ENCODE results near the gene USP3. TPM values are rescaled to one million over a fixed set of nuclear protein-coding genes. Genes with fewer than 3 reads are reported as not detected.

Gene USP3
- total and polyA plus RNA-seq, 2 experiments from 2014 or later = 15.4 to 21.0 TPM

DNA sequence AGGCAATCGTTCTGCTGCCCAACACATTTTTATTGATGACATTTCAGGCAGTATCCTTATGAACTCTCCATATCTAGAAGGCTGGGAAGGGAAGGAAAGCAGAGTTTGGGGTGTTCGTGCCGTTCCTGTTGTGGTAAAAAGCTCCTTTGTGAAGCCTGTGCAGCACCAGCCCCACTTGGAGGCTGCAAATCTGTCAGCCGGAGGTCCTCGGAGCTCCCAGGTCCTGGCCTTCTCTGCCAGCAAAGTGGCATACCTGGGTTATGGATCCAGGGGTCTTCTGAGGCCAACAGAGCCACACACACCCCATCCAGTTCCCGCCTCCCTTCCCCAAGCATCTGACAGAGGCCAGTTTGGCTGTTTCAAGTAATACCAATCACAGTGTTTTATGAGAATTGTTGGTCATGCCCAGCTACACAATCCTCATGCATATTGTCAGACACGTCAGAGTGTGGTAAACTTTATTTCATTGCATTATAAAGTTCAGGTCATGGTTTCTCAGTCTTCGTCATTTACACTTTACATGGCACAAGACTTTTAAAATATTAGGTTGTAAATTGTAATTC is 15.9 kb upstream of the USP3 start:
- in situ Hi-C loops (cut with MboI) = no loop called here
- H2AFZ ChIP-seq = no peak overlapping the region
- 82 to 84% methylated on average over 8 of the region's 8 CpGs for WGBS, 2 experiments (ENCODE audit: low coverage in 1 of 2, low lambda C conversion rate in 2 of 2, missing lambda C conversion rate in 2 of 2)

DNA sequence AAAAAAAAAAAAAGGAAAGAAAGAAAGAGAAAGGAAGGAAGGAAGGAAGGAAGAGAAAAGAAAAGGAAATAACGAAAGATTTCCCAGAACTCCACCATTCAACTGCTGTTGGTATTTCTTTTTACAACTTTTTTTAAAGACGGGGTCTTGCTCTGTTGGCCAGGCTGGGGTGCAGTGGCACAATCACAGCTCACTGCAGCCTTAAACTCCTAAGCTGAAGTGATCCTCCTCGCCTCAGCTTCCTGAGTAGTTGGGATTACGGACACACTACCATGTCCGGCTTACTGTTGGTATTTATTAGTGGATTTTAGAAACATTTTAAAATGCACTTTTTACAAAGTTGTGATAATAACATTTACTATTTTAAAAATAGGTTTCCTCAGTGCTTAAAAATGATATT is 15.0 kb upstream of the USP3 start:
- in situ Hi-C loops (cut with MboI) = no loop called here
- Histone ChIP-seq H3K27ac (no peak overlapping the region), H3K4me3 (no peak overlapping the region), H2AFZ (no peak overlapping the region), H3K9me2 (ENCODE audit: insufficient read depth) (no peaks in the 10 kb centered on the region), H3K9me3 (ENCODE audit: low read depth) (no peaks in the 10 kb centered on the region), H3K4me2 (ENCODE audit: unreplicated experiment) (no peak overlapping the region), H4K20me1 (ENCODE audit: insufficient read depth) (no peaks in the 10 kb centered on the region), H3K9ac (no peak overlapping the region), H3K79me2 (ENCODE audit: insufficient read depth) (no peaks in the 10 kb centered on the region), H3K4me1 (ENCODE audit: insufficient read depth) (peaks cover 10% of the 10 kb centered on the region), H3K27me3 (replicated peaks; ENCODE audit: insufficient read depth) (peaks cover 9% of the 10 kb centered on the region), H3F3A (ENCODE audit: insufficient read depth) (peaks cover 10% of the 10 kb centered on the region; the same call in 1 of the 2 replicates), H3K36me3 (ENCODE audit: low read depth) (no peaks in the 10 kb centered on the region)
- no peak for DNase-seq
- 94% methylated on average over 5 of the region's 5 CpGs for WGBS, 2 experiments (ENCODE audit: low coverage in 1 of 2, low lambda C conversion rate in 2 of 2, missing lambda C conversion rate in 2 of 2)
- TF ChIP-seq EZH2 (IDR thresholded peaks at IDR 0.05; ENCODE audit: insufficient read depth, poor library complexity, severe bottlenecking) = no peak

More for the DNA sequence above, 15.9 kb upstream of the USP3 start:
- H3K4me3 ChIP-seq = no peak overlapping the region
- H3K4me2 ChIP-seq (ENCODE audit: unreplicated experiment) = no peak overlapping the region
- peaks cover 15% of the 10 kb centered on the region for H3K4me1 ChIP-seq (ENCODE audit: insufficient read depth)
- H3K36me3 ChIP-seq (ENCODE audit: low read depth) = no peaks in the 10 kb centered on the region
- H3K27me3 ChIP-seq (replicated peaks; ENCODE audit: insufficient read depth) = peaks cover 9% of the 10 kb centered on the region
- no peaks in the 10 kb centered on the region for H3K9me3 ChIP-seq (ENCODE audit: low read depth)
- DNase-seq = no peak
- H4K20me1 ChIP-seq (ENCODE audit: insufficient read depth) = no peaks in the 10 kb centered on the region
- no peak overlapping the region for H3K27ac ChIP-seq
- H3K79me2 ChIP-seq (ENCODE audit: insufficient read depth) = no peaks in the 10 kb centered on the region
- no peaks in the 10 kb centered on the region for H3K9me2 ChIP-seq (ENCODE audit: insufficient read depth)
- no peak overlapping the region for H3K9ac ChIP-seq
- H3F3A ChIP-seq (ENCODE audit: insufficient read depth) = peaks cover 14% of the 10 kb centered on the region
- no peak for TF ChIP-seq EZH2phosphoT487 (IDR thresholded peaks at IDR 0.05; ENCODE audit: insufficient read depth, low read depth)
- no peak for TF ChIP-seq EZH2 (IDR thresholded peaks at IDR 0.05; ENCODE audit: insufficient read depth, poor library complexity, severe bottlenecking)

DNA sequence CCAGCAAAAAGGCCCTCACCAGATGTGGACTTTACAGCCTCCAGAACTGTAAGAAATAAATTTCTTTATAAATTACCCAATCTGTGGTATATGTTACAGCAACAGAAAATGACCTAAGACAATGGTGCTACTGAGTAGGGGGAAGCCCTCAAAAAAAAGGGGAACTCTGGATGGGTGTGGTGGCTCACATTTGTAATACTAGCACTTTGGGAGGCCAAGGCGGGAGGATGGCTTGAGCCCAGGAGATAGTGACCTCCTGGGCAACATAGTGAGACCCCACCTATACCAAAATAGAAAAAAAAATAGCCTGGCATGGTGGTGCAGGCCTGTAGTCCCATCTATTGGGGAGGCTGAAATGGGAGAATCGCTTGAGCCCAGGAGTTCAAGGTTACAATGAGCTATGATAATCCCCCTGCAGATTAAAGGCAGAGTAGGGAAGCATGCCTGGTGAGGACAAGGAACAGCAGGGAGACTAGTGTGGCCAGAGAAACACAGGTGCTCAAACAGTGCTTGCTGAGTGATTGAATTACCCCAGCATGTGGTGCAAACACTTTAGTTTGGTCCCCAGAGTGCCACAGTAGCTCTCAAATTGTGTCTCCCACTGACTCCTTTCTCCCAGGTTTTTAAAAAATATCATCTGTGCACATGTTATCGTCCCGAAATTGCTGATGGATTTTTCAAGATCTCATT is 13.9 kb upstream of the USP3 start:
- Histone ChIP-seq H4K20me1 (ENCODE audit: insufficient read depth) (no peaks in the 10 kb centered on the region), H3K27ac (no peak overlapping the region), H3K79me2 (ENCODE audit: insufficient read depth) (no peaks in the 10 kb centered on the region), H3K27me3 (replicated peaks; ENCODE audit: insufficient read depth) (peaks cover 9% of the 10 kb centered on the region), H3K9me3 (ENCODE audit: low read depth) (no peaks in the 10 kb centered on the region), H3K4me3 (no peak overlapping the region), H3F3A (ENCODE audit: insufficient read depth) (peaks cover 10% of the 10 kb centered on the region; the same call in 1 of the 2 replicates), H3K4me2 (ENCODE audit: unreplicated experiment) (no peak overlapping the region), H3K36me3 (ENCODE audit: low read depth) (no peaks in the 10 kb centered on the region), H3K9me2 (ENCODE audit: insufficient read depth) (no peaks in the 10 kb centered on the region), H2AFZ (no peak overlapping the region), H3K9ac (no peak overlapping the region), H3K4me1 (ENCODE audit: insufficient read depth) (peaks cover 10% of the 10 kb centered on the region)
- TF ChIP-seq EZH2phosphoT487 (IDR thresholded peaks at IDR 0.05; ENCODE audit: insufficient read depth, low read depth) (no peak), EZH2 (IDR thresholded peaks at IDR 0.05; ENCODE audit: insufficient read depth, poor library complexity, severe bottlenecking) (no peak)
- in situ Hi-C loops (cut with MboI) = no loop called here
- WGBS, 2 experiments (ENCODE audit: low coverage in 1 of 2, low lambda C conversion rate in 2 of 2, missing lambda C conversion rate in 2 of 2) = 88 to 93% methylated on average over 4 of the region's 4 CpGs
- no peak for DNase-seq

DNA sequence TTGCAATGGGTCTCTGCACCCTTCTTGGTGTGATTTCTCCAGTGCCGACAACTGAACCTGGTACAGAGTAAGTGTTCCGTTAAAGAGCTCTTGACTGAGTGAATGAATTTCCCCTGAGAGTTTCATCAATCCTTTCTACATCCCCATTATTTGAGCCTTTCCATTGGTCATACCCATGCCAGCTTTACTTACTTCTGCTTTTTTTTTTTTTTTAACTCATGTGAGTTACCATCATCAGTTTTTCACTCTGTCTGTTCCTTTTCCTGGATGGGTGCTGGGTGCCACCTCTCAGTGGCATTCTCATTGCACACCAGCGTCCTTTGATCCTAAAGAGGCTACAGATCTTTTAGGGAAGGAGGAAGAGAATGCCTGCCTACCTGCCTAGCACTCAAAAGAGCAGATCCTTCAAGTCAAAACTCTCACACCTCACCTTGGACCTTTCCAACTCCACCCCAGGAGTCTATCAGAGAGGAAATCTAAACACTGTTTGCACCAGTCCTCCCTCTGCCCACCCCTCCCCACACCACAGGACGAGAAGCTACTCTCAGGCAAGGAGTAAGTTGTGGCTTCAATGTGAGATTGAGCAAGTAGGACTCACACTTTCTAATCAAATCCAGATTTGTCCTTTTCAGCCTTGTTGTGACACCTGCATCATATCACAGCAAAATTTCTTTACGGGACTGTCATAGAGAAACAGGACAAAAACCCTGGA is 13.1 kb upstream of the USP3 start:
- DNase-seq = peak; percentile 52
- Histone ChIP-seq H2AFZ (no peak overlapping the region), H3K4me1 (ENCODE audit: insufficient read depth) (peaks cover 10% of the 10 kb centered on the region), H3K27me3 (replicated peaks; ENCODE audit: insufficient read depth) (peaks cover 9% of the 10 kb centered on the region), H4K20me1 (ENCODE audit: insufficient read depth) (no peaks in the 10 kb centered on the region), H3K36me3 (ENCODE audit: low read depth) (no peaks in the 10 kb centered on the region), H3K9ac (no peak overlapping the region), H3K4me3 (no peak overlapping the region), H3K79me2 (ENCODE audit: insufficient read depth) (no peaks in the 10 kb centered on the region), H3K9me3 (ENCODE audit: low read depth) (no peaks in the 10 kb centered on the region), H3K27ac (no peak overlapping the region), H3K4me2 (ENCODE audit: unreplicated experiment) (no peak overlapping the region), H3K9me2 (ENCODE audit: insufficient read depth) (no peaks in the 10 kb centered on the region), H3F3A (ENCODE audit: insufficient read depth) (peaks cover 10% of the 10 kb centered on the region; the same call in 1 of the 2 replicates)
- no peak for TF ChIP-seq EZH2phosphoT487 (IDR thresholded peaks at IDR 0.05; ENCODE audit: insufficient read depth, low read depth)
- TF ChIP-seq EZH2 (IDR thresholded peaks at IDR 0.05; ENCODE audit: insufficient read depth, poor library complexity, severe bottlenecking) = no peak
- WGBS, 2 experiments (ENCODE audit: low coverage in 1 of 2, low lambda C conversion rate in 2 of 2, missing lambda C conversion rate in 2 of 2) = 63 to 66% methylated on average over 5 of the region's 5 CpGs
- in situ Hi-C loops (cut with MboI) = no loop called here

All from GM23248 (cell line).